ENCODE results near the gene CHRD. TPM values are rescaled to one million over a fixed set of nuclear protein-coding genes. Genes with fewer than 3 reads are reported as not detected.
A peak's percentile ranks its signal among the peaks of the same experiment; 100 is the strongest.

The CHRD gene
- total and polyA plus RNA-seq, 10 of the 15 experiments (the other 5 are each of a cell fraction or from before 2014, with no cell fraction given) = not detected

DNA sequence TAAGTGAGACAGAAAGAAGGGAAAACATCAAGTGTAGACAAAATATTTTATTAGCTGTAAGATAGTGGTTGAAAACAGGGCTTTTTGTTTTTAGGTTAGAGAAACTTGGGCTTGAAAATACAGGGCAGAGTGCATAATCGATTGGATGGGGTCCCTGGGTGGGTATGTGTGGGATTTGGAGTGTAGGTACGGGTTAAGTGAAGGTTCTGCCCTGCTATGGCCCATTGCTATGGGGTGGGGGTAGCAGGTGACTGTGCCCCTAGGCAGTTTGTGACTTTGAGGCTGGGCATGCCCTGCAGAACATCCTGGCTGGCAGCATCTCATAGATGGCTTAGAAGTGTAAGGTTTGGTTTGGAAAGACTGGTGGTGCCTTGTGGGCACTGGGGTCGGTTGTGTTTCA is 46.2 kb upstream of the CHRD start:
- Histone ChIP-seq H4K20me1 (ENCODE audit: control insufficient read depth, insufficient read depth) (peaks cover 2% of the 10 kb centered on the region), H3K9ac (ENCODE audit: control insufficient read depth, insufficient read depth, low read length) (no peak overlapping the region)
- intact Hi-C loops (cut with micrococcal nuclease; ENCODE audit: unreplicated experiment) = no loop called here

DNA sequence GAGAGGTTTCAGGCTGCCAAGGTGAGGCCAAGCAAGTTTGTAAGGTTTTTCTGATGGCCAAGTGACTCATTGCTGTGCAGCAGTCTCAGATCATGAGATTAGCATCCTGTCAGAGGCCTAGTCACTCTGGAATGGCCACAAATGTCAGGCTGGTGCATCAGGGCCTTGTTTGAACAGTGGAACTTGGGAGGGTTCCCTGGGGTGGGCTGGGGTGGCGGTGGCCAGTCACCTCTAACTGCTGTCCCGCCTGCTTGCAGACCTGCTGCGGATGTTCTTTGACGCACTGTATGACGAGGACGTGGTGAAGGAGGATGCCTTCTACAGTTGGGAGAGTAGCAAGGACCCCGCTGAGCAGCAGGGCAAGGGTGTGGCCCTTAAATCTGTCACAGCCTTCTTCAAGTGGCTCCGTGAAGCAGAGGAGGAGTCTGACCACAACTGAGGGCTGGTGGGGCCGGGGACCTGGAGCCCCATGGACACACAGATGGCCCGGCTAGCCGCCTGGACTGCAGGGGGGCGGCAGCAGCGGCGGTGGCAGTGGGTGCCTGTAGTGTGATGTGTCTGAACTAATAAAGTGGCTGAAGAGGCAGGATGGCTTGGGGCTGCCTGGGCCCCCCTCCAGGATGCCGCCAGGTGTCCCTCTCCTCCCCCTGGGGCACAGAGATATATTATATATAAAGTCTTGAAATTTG is 45.2 kb upstream of the CHRD start:
- ATAC-seq (no peak), DNase-seq (ENCODE audit: low read depth, low spot score) (no peak), FAIRE-seq (no peak)
- H3K79me2 ChIP-seq (ENCODE audit: control insufficient read depth, insufficient read depth, low read length) = no peaks in the 10 kb centered on the region
- intact Hi-C loops (cut with micrococcal nuclease; ENCODE audit: unreplicated experiment) (no loop called here), in situ Hi-C loops (cut with MboI) (no loop called here)
- no peaks in the 10 kb centered on the region for H3K27me3 ChIP-seq (replicated peaks in 1 of 2; ENCODE audit: control insufficient read depth in 2 of 2, insufficient read depth in 2 of 2, low read length in 1 of 2)
- no peak overlapping the region for H3K9ac ChIP-seq (ENCODE audit: control insufficient read depth, insufficient read depth, low read length)
- SMC1A ChIA-PET (ENCODE audit: uncharacterized antibody, unreplicated experiment) = no interaction called here
- TF ChIP-seq POLR2A (IDR thresholded peaks at IDR 0.05; ENCODE audit: low read depth, low read length) (peak; percentile 15), TBL1XR1 (IDR thresholded peaks at IDR 0.05; ENCODE audit: low read depth, low read length) (no peak), CEBPB (IDR thresholded peaks at IDR 0.05; ENCODE audit: borderline replicate concordance in 1 of 2, low read depth in 2 of 2, low read length in 2 of 2) (no peak), SIX5 (IDR thresholded peaks at IDR 0.05; ENCODE audit: low read depth, low read length, severe bottlenecking) (no peak), POLR2AphosphoS5 (IDR thresholded peaks at IDR 0.05; ENCODE audit: low read length) (peak; percentile 32; the same call in 1 of the 2 replicates)
- TF ChIP-seq, protein P1, sequence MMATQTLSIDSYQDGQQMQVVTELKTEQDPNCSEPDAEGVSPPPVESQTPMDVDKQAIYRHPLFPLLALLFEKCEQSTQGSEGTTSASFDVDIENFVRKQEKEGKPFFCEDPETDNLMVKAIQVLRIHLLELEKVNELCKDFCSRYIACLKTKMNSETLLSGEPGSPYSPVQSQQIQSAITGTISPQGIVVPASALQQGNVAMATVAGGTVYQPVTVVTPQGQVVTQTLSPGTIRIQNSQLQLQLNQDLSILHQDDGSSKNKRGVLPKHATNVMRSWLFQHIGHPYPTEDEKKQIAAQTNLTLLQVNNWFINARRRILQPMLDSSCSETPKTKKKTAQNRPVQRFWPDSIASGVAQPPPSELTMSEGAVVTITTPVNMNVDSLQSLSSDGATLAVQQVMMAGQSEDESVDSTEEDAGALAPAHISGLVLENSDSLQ (IDR thresholded peaks at IDR 0.05) = no peak
- H2AFZ ChIP-seq (ENCODE audit: control insufficient read depth, low read depth, low read length) = no peak overlapping the region
- no TSS peak for BruUV-seq (replicated peaks)
- peaks cover 27 to 34% of the 10 kb centered on the region in 2 experiments for H3K36me3 ChIP-seq (ENCODE audit: control insufficient read depth in 2 of 2, insufficient read depth in 2 of 2, low read length in 1 of 2)
- CTCF ChIA-PET = no interaction called here
- peaks cover 8% of the 10 kb centered on the region for H3K4me1 ChIP-seq (ENCODE audit: control insufficient read depth, insufficient read depth, low read length)
- H4K20me1 ChIP-seq (ENCODE audit: control insufficient read depth, insufficient read depth) = peaks cover 2% of the 10 kb centered on the region
- H3K4me2 ChIP-seq (ENCODE audit: control insufficient read depth, insufficient read depth) = no peak overlapping the region
- POLR2A ChIA-PET = interaction anchor here (0.5 kb wide), 1 partner anchor 28 kb away, joined by 3 read pairs; no protein-coding TSS in a partner anchor
- H3K27ac ChIP-seq (ENCODE audit: control insufficient read depth, insufficient read depth) = no peak overlapping the region
- no peaks in the 10 kb centered on the region for H3K9me3 ChIP-seq (replicated peaks; ENCODE audit: control insufficient read depth, insufficient read depth, low read length)
- RAD21 ChIA-PET (ENCODE audit: unreplicated experiment) = interaction anchor here (0.6 kb wide), 1 partner anchor 439 kb away, joined by 7 read pairs; no protein-coding TSS in a partner anchor
- H3K4me3 ChIP-seq = no peak overlapping the region
- WGBS (ENCODE audit: insufficient coverage, insufficient replicate concordance, low lambda C conversion rate, missing lambda C conversion rate) = 84% methylated on average over 15 of the region's 15 CpGs

More for the DNA sequence above, 46.2 kb upstream of the CHRD start:
- ChIA-PET CTCF (no interaction called here), POLR2A (no interaction called here), SMC1A (ENCODE audit: uncharacterized antibody, unreplicated experiment) (no interaction called here), RAD21 (ENCODE audit: unreplicated experiment) (no interaction called here)
- WGBS (ENCODE audit: insufficient coverage, insufficient replicate concordance, low lambda C conversion rate, missing lambda C conversion rate) = 55% methylated on average over 3 of the region's 3 CpGs
- H3K27me3 ChIP-seq (replicated peaks in 1 of 2; ENCODE audit: control insufficient read depth in 2 of 2, insufficient read depth in 2 of 2, low read length in 1 of 2) = no peaks in the 10 kb centered on the region
- no TSS peak for BruUV-seq (replicated peaks)
- H3K9me3 ChIP-seq (replicated peaks; ENCODE audit: control insufficient read depth, insufficient read depth, low read length) = no peaks in the 10 kb centered on the region
- TF ChIP-seq, protein P1 (IDR thresholded peaks at IDR 0.05) = no peak
- TF ChIP-seq JUNB (IDR thresholded peaks at IDR 0.05) (no peak), TARDBP (IDR thresholded peaks at IDR 0.05; ENCODE audit: borderline replicate concordance) (no peak)
- ATAC-seq (no peak), DNase-seq (ENCODE audit: low read depth, low spot score) (no peak), FAIRE-seq (no peak)
- no peaks in the 10 kb centered on the region for H3K79me2 ChIP-seq (ENCODE audit: control insufficient read depth, insufficient read depth, low read length)
- no peak overlapping the region for H3K4me2 ChIP-seq (ENCODE audit: control insufficient read depth, insufficient read depth)
- H3K4me1 ChIP-seq (ENCODE audit: control insufficient read depth, insufficient read depth, low read length) = peaks cover 8% of the 10 kb centered on the region
- peaks cover 29 to 36% of the 10 kb centered on the region in 2 experiments for H3K36me3 ChIP-seq (ENCODE audit: control insufficient read depth in 2 of 2, insufficient read depth in 2 of 2, low read length in 1 of 2)
- no peak overlapping the region for H3K27ac ChIP-seq (ENCODE audit: control insufficient read depth, insufficient read depth)
- H2AFZ ChIP-seq (ENCODE audit: control insufficient read depth, low read depth, low read length) = no peak overlapping the region
- in situ Hi-C loops (cut with MboI) = no loop called here
- no peak overlapping the region for H3K4me3 ChIP-seq

All from GM12878 (cell line).